Lung (tissue), 12 donors: ENCODE measurements around the gene EGR1. TPM values are rescaled to one million over a fixed set of nuclear protein-coding genes. Genes with fewer than 3 reads are reported as not detected.
A peak's percentile ranks its signal among the peaks of the same experiment; 100 is the strongest.

Source experiments
- ATAC-seq: fragments of 200-7000 bp; cut with Tn5 transposase; one replicate; pipeline ENCODE4 v1.9.1; 2020; ENCODE audit warnings: moderate number of reproducible peaks; ENCODE audit not compliant: insufficient read depth, low FRiP score
- DNase-seq, 3 donors: peaks; one replicate each; pipeline ENCODE4 v3.0.0-alpha.2; 2013 to 2017
- H3K27ac ChIP-seq, 2 donors: one replicate each; pipeline ENCODE4 v1.5.1; 2013; ENCODE audit warnings: mild to moderate bottlenecking in 2 of 2, moderate library complexity in 2 of 2, control low read depth in 1 of 2, inconsistent platforms in 1 of 2, low read depth in 1 of 2, low read length in 1 of 2
- H3K27me3 ChIP-seq, 3 donors: one replicate each; pipeline ENCODE4 v1.5.1; 2013; ENCODE audit warnings: low read length in 2 of 3; ENCODE audit not compliant: control insufficient read depth in 3 of 3, insufficient read depth in 3 of 3
- H3K36me3 ChIP-seq, 4 donors: one replicate each; pipeline ENCODE4 v1.5.1; 2013; ENCODE audit warnings: low read length in 4 of 4, mild to moderate bottlenecking in 1 of 4, moderate library complexity in 1 of 4; ENCODE audit not compliant: control insufficient read depth in 4 of 4, insufficient read depth in 4 of 4
- H3K4me1 ChIP-seq, 5 donors: one replicate each; pipeline ENCODE4 v1.5.1; 2013; ENCODE audit warnings: low read length in 5 of 5, mild to moderate bottlenecking in 2 of 5, moderate library complexity in 1 of 5; ENCODE audit not compliant: control insufficient read depth in 5 of 5, insufficient read depth in 5 of 5
- H3K4me3 ChIP-seq: one replicate; pipeline ENCODE4 v1.5.1; 2013; ENCODE audit warnings: mild to moderate bottlenecking, control low read depth, moderate library complexity
- H3K9ac ChIP-seq, 2 donors: one replicate each; pipeline ENCODE4 v1.5.1; 2013; ENCODE audit warnings: low read length in 2 of 2, control low read depth in 1 of 2; ENCODE audit not compliant: insufficient read depth in 1 of 2
- H3K9me3 ChIP-seq, 4 donors: one replicate each; pipeline ENCODE4 v1.5.1; 2013; ENCODE audit warnings: low read length in 3 of 4, mild to moderate bottlenecking in 1 of 4, moderate library complexity in 1 of 4; ENCODE audit not compliant: control insufficient read depth in 4 of 4, insufficient read depth in 3 of 4
- CTCF ChIP-seq: IDR thresholded peaks from 2 replicates; pipeline ENCODE4 v1.5.1; 2012; ENCODE audit warnings: mild to moderate bottlenecking; ENCODE audit errors: control extremely low read depth, extremely low read depth
- WGBS, 2 donors: extraction: QIAGEN DNeasy Blood & Tissue Kit; methylation state at CpG; one replicate each; pipeline ENCODE4 v1.1.7; 2013; 5-methylcytosine and 5-hydroxymethylcytosine counted together
- polyA plus RNA-seq, 2 donors: library from polyadenylated mRNA; stranded (reverse); fragments of 200-250 nt; gene quantifications; one replicate each; pipeline ENCODE4 v1.2.1, GENCODE V29; 2013
- total RNA-seq, 2 donors: library from RNA; depleted of rRNA in 1 of 2; stranded (reverse); fragments of >200 nt in 1 of 2; gene quantifications; one replicate each; pipeline ENCODE4 v1.2.1, GENCODE V29; 2014 to 2021
- donor health status: control.
- donor health status: control.
- donor health status: Bipolar disorder and iron deficiency.
- donor health status: healthy.
- donor health status: DM: yes; HTN: yes; CAD: no.

Gene EGR1
- total and polyA plus RNA-seq, 4 donors = 15.8 to 126 (median 30.7) TPM

- peaks cover 9 to 19% (median 11%) of the 10 kb centered on the region in 4 donors for H3K36me3 ChIP-seq
- peak in 2 of 3 donors; percentile 15 to 17 for DNase-seq
- H3K27me3 ChIP-seq = no peaks in the 10 kb centered on the region
- 47 to 52% methylated on average over 20 of the region's 20 CpGs for WGBS, 2 donors
- H3K9ac ChIP-seq = no peak overlapping the region
- H3K9me3 ChIP-seq = no peaks in the 10 kb centered on the region
- no peak overlapping the region for H3K4me3 ChIP-seq
- TF ChIP-seq CTCF = no peak
- no peak for ATAC-seq
- peaks cover 0 to 17% (median 0%) of the 10 kb centered on the region in 5 donors for H3K4me1 ChIP-seq
- H3K27ac ChIP-seq = no peak overlapping the region
Observed at GRCh38 chr5:138439477-138440158, 25.7 kb upstream of the EGR1 start.

GRCh38 chr5:138440159-138441073, 24.9 kb upstream of the EGR1 start:
- no peaks in the 10 kb centered on the region for H3K9me3 ChIP-seq
- WGBS, 2 donors = 86 to 87% methylated on average over 17 of the region's 17 CpGs
- no peaks in the 10 kb centered on the region for H3K27me3 ChIP-seq
- no peak for DNase-seq
- no peak overlapping the region for H3K9ac ChIP-seq
- TF ChIP-seq CTCF = no peak
- no peak overlapping the region for H3K4me3 ChIP-seq
- H3K4me1 ChIP-seq = peaks cover 0 to 17% (median 0%) of the 10 kb centered on the region in 5 donors
- ATAC-seq = no peak
- H3K36me3 ChIP-seq = peaks cover 4 to 11% (median 7%) of the 10 kb centered on the region in 4 donors
- no peak overlapping the region for H3K27ac ChIP-seq

GRCh38 chr5:138441221-138441620, 24.1 kb upstream of the EGR1 start:
- Histone ChIP-seq H3K4me3 (no peak overlapping the region), H3K36me3 (peaks cover 0 to 4% (median 1%) of the 10 kb centered on the region in 4 donors), H3K4me1 (peaks cover 0 to 17% (median 0%) of the 10 kb centered on the region in 5 donors), H3K27me3 (no peaks in the 10 kb centered on the region), H3K9me3 (no peaks in the 10 kb centered on the region), H3K27ac (no peak overlapping the region), H3K9ac (no peak overlapping the region)
- 90 to 97% methylated on average over 9 of the region's 9 CpGs for WGBS, 2 donors
- DNase-seq (no peak), ATAC-seq (no peak)
- TF ChIP-seq CTCF = no peak
